Left lung (tissue), 10 donors: ENCODE data around the gene ZFPM1. TPM values are rescaled to one million over a fixed set of nuclear protein-coding genes. Genes with fewer than 3 reads are reported as not detected.

Experiments used
- ATAC-seq: fragments of 200-7000 bp; cut with Tn5 transposase; one replicate; pipeline ENCODE4 v1.9.1; 2020; ENCODE audit warnings: moderate library complexity
- DNase-seq, 4 donors: peaks; one replicate each; pipeline ENCODE4 v3.0.0-alpha.2; 2013 to 2020
- H3K27ac ChIP-seq, 2 donors: fragments of 200-600 bp; sonication (generic) in 1 of 2; one replicate each; pipeline versions ENCODE4 v1.5.0 to v1.8.0; 2020 to 2021
- H3K27me3 ChIP-seq, 2 donors: fragments of 200-600 bp; sonication (generic) in 1 of 2; one replicate each; pipeline versions ENCODE4 v1.5.0 to v1.8.0; 2020 to 2021
- H3K36me3 ChIP-seq, 2 donors: fragments of 200-600 bp; sonication (generic) in 1 of 2; one replicate each; pipeline versions ENCODE4 v1.5.0 to v1.8.0; 2020 to 2021
- H3K4me1 ChIP-seq, 2 donors: fragments of 200-600 bp; one replicate each; pipeline ENCODE4 v1.8.0; 2021
- H3K4me3 ChIP-seq, 2 donors: fragments of 200-600 bp; sonication (generic) in 1 of 2; one replicate each; pipeline versions ENCODE4 v1.5.0 to v1.8.0; 2020 to 2021; ENCODE audit warnings: mild to moderate bottlenecking in 1 of 2
- H3K9me3 ChIP-seq, 2 donors: fragments of 200-600 bp; sonication (generic) in 1 of 2; one replicate each; pipeline versions ENCODE4 v1.5.0 to v1.8.0; 2020 to 2021
- CTCF ChIP-seq, 2 donors: fragments of 200-600 bp; sonication (generic) in 1 of 2; IDR thresholded peaks; one replicate each; pipeline versions ENCODE4 v1.5.0 to v1.8.0; 2021; ENCODE audit warnings: antibody characterized with exemption in 2 of 2
- intact Hi-C, 2 donors: fragments of 100-400 bp; cut with DNase I; formaldehyde crosslinking; loops; one replicate each; pipeline versions ENCODE4 v1.11.2 to v1.14.2; 2022
- polyA plus RNA-seq, 6 donors: library from polyadenylated mRNA; unstranded; fragments of 120-200 nt; gene quantifications; one replicate each; pipeline ENCODE4 v1.2.1, GENCODE V29; 2013; ENCODE audit not compliant: insufficient read length in 6 of 6
- total RNA-seq, 2 donors: library from RNA; stranded (reverse); fragmentation: NEBNext Ultra II Directional; extraction: Animal tissue kit (Norgen Biotek cat#: 25700); gene quantifications; one replicate each; pipeline ENCODE4 v1.2.1, GENCODE V29; 2021
- donor health status: DM: no; HTN: yes; CAD: no.
- donor health status: DM: no; HTN: no; CAD: no.

The ZFPM1 gene
- total and polyA plus RNA-seq, 8 donors: 1.8 to 7.0 (median 3.6) TPM

- no peaks in the 10 kb centered on the region for H3K9me3 ChIP-seq
- TF ChIP-seq CTCF (IDR thresholded peaks at IDR 0.05): no peak
- H3K4me3 ChIP-seq: no peak overlapping the region
- no peak overlapping the region for H3K27ac ChIP-seq
- no peaks in the 10 kb centered on the region for H3K36me3 ChIP-seq
- ATAC-seq: no peak
- DNase-seq: no peak
- H3K27me3 ChIP-seq: peaks cover 7 to 77% of the 10 kb centered on the region in 2 donors
- H3K4me1 ChIP-seq: peaks cover 9 to 23% of the 10 kb centered on the region in 2 donors
- intact Hi-C loops: no loop called here
These were observed 18.8 kb upstream of the ZFPM1 start for GRCh38 chr16:88434353-88434690.

GRCh38 chr16:88434746-88435145 lies 18.3 kb upstream of the ZFPM1 start:
- ATAC-seq (no peak), DNase-seq (no peak)
- TF ChIP-seq CTCF (IDR thresholded peaks at IDR 0.05): no peak
- Histone ChIP-seq H3K9me3 (no peaks in the 10 kb centered on the region), H3K36me3 (no peaks in the 10 kb centered on the region), H3K4me1 (peaks cover 6 to 18% of the 10 kb centered on the region in 2 donors), H3K4me3 (no peak overlapping the region), H3K27me3 (peaks cover 4 to 73% of the 10 kb centered on the region in 2 donors), H3K27ac (no peak overlapping the region)
- intact Hi-C loops: no loop called here

GRCh38 chr16:88435437-88436355 lies 17.4 kb upstream of the ZFPM1 start:
- no peak for TF ChIP-seq CTCF (IDR thresholded peaks at IDR 0.05)
- Histone ChIP-seq H3K4me1 (peaks cover 0 to 9% of the 10 kb centered on the region in 2 donors), H3K27ac (no peak overlapping the region), H3K4me3 (no peak overlapping the region), H3K9me3 (no peaks in the 10 kb centered on the region), H3K27me3 (peaks cover 0 to 63% of the 10 kb centered on the region in 2 donors), H3K36me3 (no peaks in the 10 kb centered on the region)
- DNase-seq (no peak), ATAC-seq (no peak)
- intact Hi-C loops: no loop called here

- H3K27ac ChIP-seq: no peak overlapping the region
- no peak overlapping the region for H3K4me3 ChIP-seq
- DNase-seq: no peak
- intact Hi-C loops: no loop called here
- no peak for TF ChIP-seq CTCF (IDR thresholded peaks at IDR 0.05)
- H3K9me3 ChIP-seq: no peaks in the 10 kb centered on the region
- no peaks in the 10 kb centered on the region for H3K36me3 ChIP-seq
- no peaks in the 10 kb centered on the region for H3K4me1 ChIP-seq
- ATAC-seq: no peak
- H3K27me3 ChIP-seq: peaks cover 0 to 63% of the 10 kb centered on the region in 2 donors
These were observed 16.3 kb upstream of the ZFPM1 start for GRCh38 chr16:88436796-88437195.

- no peaks in the 10 kb centered on the region for H3K4me1 ChIP-seq
- intact Hi-C loops: no loop called here
- H3K9me3 ChIP-seq: no peaks in the 10 kb centered on the region
- H3K36me3 ChIP-seq: no peaks in the 10 kb centered on the region
- no peak overlapping the region for H3K27ac ChIP-seq
- peak; percentile 74 to 81 for TF ChIP-seq CTCF (IDR thresholded peaks at IDR 0.05)
- ATAC-seq (peak; percentile 64), DNase-seq (peak in 2 of 4 donors; percentile 54 to 88)
- H3K27me3 ChIP-seq: peaks cover 0 to 63% of the 10 kb centered on the region in 2 donors
- no peak overlapping the region for H3K4me3 ChIP-seq
These were observed 15.6 kb upstream of the ZFPM1 start for GRCh38 chr16:88437367-88437964.
